Measurements from ENCODE around the gene TNKS1BP1.

The TNKS1BP1 gene

DNA sequence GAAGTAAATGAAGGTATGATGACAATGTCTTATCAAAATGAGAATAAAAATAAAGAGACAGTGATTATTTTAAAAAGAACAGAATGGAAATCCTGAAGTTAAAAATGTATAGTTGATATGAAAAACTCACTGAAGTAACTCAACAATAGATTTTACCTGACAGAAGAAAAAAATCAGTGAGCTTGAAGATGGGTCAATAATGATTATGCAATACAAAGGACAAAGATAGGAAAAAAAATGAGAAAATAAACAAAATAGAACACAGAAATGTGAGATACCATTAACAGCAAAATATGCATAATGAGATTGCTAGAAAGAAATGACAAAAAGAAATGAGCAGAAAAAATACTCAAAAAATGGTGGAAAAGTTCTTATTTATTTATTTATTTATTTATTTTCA, 68.6 kb downstream of the TNKS1BP1 start:
- Histone ChIP-seq H3K9ac (ENCODE audit: low read depth, low read length) (no peak overlapping the region), H3K27me3 (ENCODE audit: control insufficient read depth, insufficient read depth, low read length) (peaks cover 8% of the 10 kb centered on the region), H3K9me3 (replicated peaks; ENCODE audit: low read length) (no peaks in the 10 kb centered on the region), H3K4me1 (ENCODE audit: control insufficient read depth, insufficient read depth, low read length) (peaks cover 2% of the 10 kb centered on the region), H3K36me3 (ENCODE audit: insufficient read depth, low read length) (no peaks in the 10 kb centered on the region), H3K4me2 (ENCODE audit: low read length) (no peak overlapping the region), H3K4me3 (ENCODE audit: low read length) (no peak overlapping the region)

DNA sequence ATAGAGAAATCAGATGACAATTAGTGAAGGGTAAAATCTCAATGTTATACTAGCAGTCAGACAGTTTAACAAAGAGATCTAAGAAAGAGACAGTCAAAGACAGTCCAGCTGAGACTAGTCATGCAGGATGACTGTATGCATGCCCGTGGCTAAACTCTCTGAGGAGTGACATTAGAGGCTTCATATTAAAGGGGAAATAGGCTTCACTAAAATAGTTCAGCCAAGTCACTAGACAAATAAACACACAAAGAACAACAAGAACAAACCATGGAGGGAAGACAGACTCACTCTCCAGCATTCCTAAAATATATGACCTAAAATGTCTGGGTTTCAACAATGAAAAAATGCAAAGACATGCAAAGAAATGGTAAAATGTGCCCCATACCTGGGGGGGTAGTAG, 69.1 kb downstream of the TNKS1BP1 start:
- H3K9me3 ChIP-seq (replicated peaks; ENCODE audit: low read length) = no peaks in the 10 kb centered on the region
- peaks cover 2% of the 10 kb centered on the region for H3K4me1 ChIP-seq (ENCODE audit: control insufficient read depth, insufficient read depth, low read length)
- H3K4me3 ChIP-seq (ENCODE audit: low read length) = no peak overlapping the region
- H3K4me2 ChIP-seq (ENCODE audit: low read length) = no peak overlapping the region
- no peak overlapping the region for H3K9ac ChIP-seq (ENCODE audit: low read depth, low read length)
- H3K36me3 ChIP-seq (ENCODE audit: insufficient read depth, low read length) = no peaks in the 10 kb centered on the region
- H3K27me3 ChIP-seq (ENCODE audit: control insufficient read depth, insufficient read depth, low read length) = peaks cover 10% of the 10 kb centered on the region

DNA sequence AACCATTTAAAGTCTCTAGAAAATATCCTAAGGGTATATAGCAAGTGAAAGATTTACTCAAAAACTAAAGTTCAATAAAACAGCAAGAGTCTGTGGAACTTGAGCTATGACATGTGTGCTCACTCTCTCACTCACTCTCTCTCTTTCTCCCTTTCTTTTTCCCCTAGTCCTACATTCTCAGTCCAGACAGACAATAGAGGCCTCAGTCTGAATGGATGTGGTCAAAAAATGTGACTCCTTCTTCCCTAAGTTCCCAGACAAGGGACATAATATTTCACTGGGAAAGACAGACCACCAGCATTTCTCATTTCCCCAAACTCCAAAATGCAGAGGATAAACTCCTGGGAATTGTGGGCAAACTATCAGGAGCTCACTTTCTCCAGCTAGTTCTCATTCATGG, 70.1 kb downstream of the TNKS1BP1 start:
- H3K9me3 ChIP-seq (replicated peaks; ENCODE audit: low read length) = no peaks in the 10 kb centered on the region
- H3K27me3 ChIP-seq (ENCODE audit: control insufficient read depth, insufficient read depth, low read length) = peaks cover 7% of the 10 kb centered on the region
- H3K4me1 ChIP-seq (ENCODE audit: control insufficient read depth, insufficient read depth, low read length) = peaks cover 2% of the 10 kb centered on the region
- H3K4me2 ChIP-seq (ENCODE audit: low read length) = no peak overlapping the region
- H3K36me3 ChIP-seq (ENCODE audit: insufficient read depth, low read length) = no peaks in the 10 kb centered on the region
- no peak overlapping the region for H3K4me3 ChIP-seq (ENCODE audit: low read length)
- no peak overlapping the region for H3K9ac ChIP-seq (ENCODE audit: low read depth, low read length)

DNA sequence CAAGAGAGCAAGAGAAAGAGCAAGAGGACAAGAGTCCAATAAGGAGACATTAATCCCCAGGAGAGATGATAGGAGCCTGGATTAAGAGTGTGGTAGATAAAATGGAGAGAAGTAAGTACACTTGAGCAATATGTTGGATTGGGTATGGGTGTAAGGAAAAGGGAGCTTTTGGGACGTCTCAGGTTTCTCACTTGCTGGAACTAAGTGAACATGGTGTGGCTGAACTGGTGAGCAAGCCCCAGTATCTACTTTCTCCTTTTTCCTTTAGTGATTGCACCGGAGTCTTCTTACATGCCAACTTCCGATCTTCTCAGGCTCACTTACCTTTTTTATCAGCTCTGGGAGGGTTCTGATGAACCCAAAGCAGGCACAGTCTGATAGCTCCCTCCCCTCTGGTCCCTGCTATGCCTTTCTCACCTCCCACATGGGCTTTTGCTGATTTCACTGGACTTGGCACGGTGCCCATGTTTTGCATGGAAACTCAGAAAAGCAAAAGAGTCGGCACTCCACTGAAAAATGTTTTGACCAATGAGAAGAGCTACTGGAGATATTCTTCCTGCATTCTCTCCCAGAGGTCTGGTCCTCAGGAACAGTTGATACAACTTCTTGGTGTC, 73.2 kb downstream of the TNKS1BP1 start:
- Histone ChIP-seq H3K36me3 (ENCODE audit: insufficient read depth, low read length) (no peaks in the 10 kb centered on the region), H3K9me3 (replicated peaks; ENCODE audit: low read length) (no peaks in the 10 kb centered on the region)

DNA sequence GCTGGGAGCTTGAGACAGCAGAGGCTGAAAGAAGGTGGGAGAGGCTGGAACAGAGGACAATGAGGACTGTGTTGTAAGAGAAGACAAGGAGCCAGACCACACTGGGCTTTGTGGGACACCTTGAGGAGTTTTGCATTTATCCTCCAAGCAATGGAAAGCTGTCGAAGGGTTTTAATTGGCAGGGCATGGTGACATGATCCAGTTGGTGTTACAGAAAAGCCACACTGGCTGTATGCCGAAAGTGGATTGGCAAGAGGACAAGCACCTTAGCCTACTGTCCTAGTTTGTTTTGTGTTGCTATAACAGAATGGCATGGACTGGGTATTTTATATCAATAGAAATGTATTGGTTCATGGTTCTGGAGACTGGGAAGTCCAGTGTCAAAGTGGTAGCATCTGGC, 73.7 kb downstream of the TNKS1BP1 start:
- H3K4me1 ChIP-seq (ENCODE audit: control insufficient read depth, insufficient read depth, low read length) = peaks cover 8% of the 10 kb centered on the region
- peaks cover 7% of the 10 kb centered on the region for H3K27me3 ChIP-seq (ENCODE audit: control insufficient read depth, insufficient read depth, low read length)
- H3K36me3 ChIP-seq (ENCODE audit: insufficient read depth, low read length) = no peaks in the 10 kb centered on the region
- no peak overlapping the region for H3K4me3 ChIP-seq (ENCODE audit: low read length)
- H3K9me3 ChIP-seq (replicated peaks; ENCODE audit: low read length) = no peaks in the 10 kb centered on the region
- H3K9ac ChIP-seq (ENCODE audit: low read depth, low read length) = no peak overlapping the region
- no peak overlapping the region for H3K4me2 ChIP-seq (ENCODE audit: low read length)

More for the DNA sequence above, 73.2 kb downstream of the TNKS1BP1 start:
- Histone ChIP-seq H3K9ac (ENCODE audit: low read depth, low read length) (no peak overlapping the region), H3K4me3 (ENCODE audit: low read length) (no peak overlapping the region), H3K4me2 (ENCODE audit: low read length) (no peak overlapping the region), H3K27me3 (ENCODE audit: control insufficient read depth, insufficient read depth, low read length) (peaks cover 7% of the 10 kb centered on the region), H3K4me1 (ENCODE audit: control insufficient read depth, insufficient read depth, low read length) (peaks cover 8% of the 10 kb centered on the region)
